ENCODE data around the gene XDH. TPM values are rescaled to one million over a fixed set of nuclear protein-coding genes. Genes with fewer than 3 reads are reported as not detected.

XDH gene
- total RNA-seq, 4 donors from 2014 or later, result 19.0 to 108 (median 92.3) TPM

DNA sequence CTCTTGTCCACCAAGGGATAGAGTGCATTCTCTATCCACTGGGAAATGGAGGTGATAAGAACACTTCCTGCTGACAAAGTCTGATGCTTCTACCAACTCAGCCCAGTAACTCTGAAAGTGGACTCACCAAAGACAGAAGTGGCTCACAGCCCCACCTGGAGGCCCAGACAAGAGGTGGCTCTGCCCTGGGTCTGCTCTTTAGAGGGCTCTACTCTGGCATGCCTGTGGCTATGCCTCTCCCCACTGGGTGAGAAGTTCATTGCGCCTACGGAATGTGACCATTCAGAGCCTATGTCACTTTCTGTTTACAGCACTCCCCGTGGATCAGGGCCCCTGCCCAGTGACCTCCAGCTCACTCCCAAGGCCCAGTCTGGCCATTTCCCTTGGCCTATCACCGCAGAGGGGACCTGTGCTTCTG, 13.5 kb upstream of the XDH start:
- H3K9me3 ChIP-seq, result no peaks in the 10 kb centered on the region
- H3K4me1 ChIP-seq, result no peaks in the 10 kb centered on the region
- no peak overlapping the region for H3K4me3 ChIP-seq
- TF ChIP-seq POLR2A (IDR thresholded peaks at IDR 0.05), result no peak
- TF ChIP-seq, protein P1, sequence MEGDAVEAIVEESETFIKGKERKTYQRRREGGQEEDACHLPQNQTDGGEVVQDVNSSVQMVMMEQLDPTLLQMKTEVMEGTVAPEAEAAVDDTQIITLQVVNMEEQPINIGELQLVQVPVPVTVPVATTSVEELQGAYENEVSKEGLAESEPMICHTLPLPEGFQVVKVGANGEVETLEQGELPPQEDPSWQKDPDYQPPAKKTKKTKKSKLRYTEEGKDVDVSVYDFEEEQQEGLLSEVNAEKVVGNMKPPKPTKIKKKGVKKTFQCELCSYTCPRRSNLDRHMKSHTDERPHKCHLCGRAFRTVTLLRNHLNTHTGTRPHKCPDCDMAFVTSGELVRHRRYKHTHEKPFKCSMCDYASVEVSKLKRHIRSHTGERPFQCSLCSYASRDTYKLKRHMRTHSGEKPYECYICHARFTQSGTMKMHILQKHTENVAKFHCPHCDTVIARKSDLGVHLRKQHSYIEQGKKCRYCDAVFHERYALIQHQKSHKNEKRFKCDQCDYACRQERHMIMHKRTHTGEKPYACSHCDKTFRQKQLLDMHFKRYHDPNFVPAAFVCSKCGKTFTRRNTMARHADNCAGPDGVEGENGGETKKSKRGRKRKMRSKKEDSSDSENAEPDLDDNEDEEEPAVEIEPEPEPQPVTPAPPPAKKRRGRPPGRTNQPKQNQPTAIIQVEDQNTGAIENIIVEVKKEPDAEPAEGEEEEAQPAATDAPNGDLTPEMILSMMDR (IDR thresholded peaks at IDR 0.05), result peak in 1 of 6 experiments; percentile 37
- no peaks in the 10 kb centered on the region for H3K27me3 ChIP-seq
- peak in 1 of 3 donors; percentile 57 for DNase-seq
- no peaks in the 10 kb centered on the region for H3K36me3 ChIP-seq
- H3K27ac ChIP-seq, result no peak overlapping the region

- no peak overlapping the region for H3K4me3 ChIP-seq
- no peaks in the 10 kb centered on the region for H3K9me3 ChIP-seq
- H3K4me1 ChIP-seq, result no peaks in the 10 kb centered on the region
- H3K27ac ChIP-seq, result no peak overlapping the region
- no peaks in the 10 kb centered on the region for H3K36me3 ChIP-seq
- TF ChIP-seq POLR2A (IDR thresholded peaks at IDR 0.05), result no peak
- TF ChIP-seq, protein P1 (IDR thresholded peaks at IDR 0.05), result no peak
- no peak for DNase-seq
- no peaks in the 10 kb centered on the region for H3K27me3 ChIP-seq
Observed at GRCh38 chr2:31426096-31426495, 11.6 kb upstream of the XDH start.

DNA sequence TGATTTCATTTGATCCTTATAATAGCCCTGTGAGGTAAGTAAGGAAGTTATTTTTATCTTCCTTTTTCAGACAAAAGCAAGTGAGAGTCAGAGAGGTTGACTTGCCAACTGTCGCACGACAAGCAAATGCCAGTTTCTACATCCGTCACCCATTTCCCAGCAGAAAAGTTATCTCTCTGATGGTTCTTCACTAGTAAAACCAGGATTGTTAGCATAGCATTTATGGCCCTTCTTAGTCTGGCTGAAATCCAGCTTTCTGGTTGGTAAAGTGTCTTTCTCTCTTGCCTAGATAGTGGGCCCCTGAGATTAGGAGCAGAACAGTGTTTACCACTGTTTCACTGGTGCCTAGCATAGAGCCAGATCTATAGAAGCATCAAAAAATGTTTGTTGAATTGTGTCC, 7.1 kb upstream of the XDH start:
- no peak overlapping the region for H3K27ac ChIP-seq
- no peak overlapping the region for H3K4me3 ChIP-seq
- TF ChIP-seq, protein P1 (IDR thresholded peaks at IDR 0.05), result no peak
- no peak for TF ChIP-seq POLR2A (IDR thresholded peaks at IDR 0.05)
- no peaks in the 10 kb centered on the region for H3K27me3 ChIP-seq
- no peak for DNase-seq
- peaks cover 0 to 4% (median 0%) of the 10 kb centered on the region in 4 donors for H3K4me1 ChIP-seq
- H3K9me3 ChIP-seq, result peaks cover 0 to 12% (median 0%) of the 10 kb centered on the region in 4 donors
- H3K36me3 ChIP-seq, result no peaks in the 10 kb centered on the region

- no peak for DNase-seq
- Histone ChIP-seq H3K27ac (no peak overlapping the region), H3K36me3 (no peaks in the 10 kb centered on the region), H3K27me3 (no peaks in the 10 kb centered on the region), H3K4me1 (peaks cover 0 to 8% (median 0%) of the 10 kb centered on the region in 4 donors), H3K9me3 (peaks cover 0 to 12% (median 0%) of the 10 kb centered on the region in 4 donors), H3K4me3 (no peak overlapping the region)
- TF ChIP-seq POLR2A (IDR thresholded peaks at IDR 0.05), result no peak
- TF ChIP-seq, protein P1 (IDR thresholded peaks at IDR 0.05), result no peak
Observed at GRCh38 chr2:31420936-31421335, 6.4 kb upstream of the XDH start.

GRCh38 chr2:31419386-31419785, 4.8 kb upstream of the XDH start:
- H3K4me1 ChIP-seq, result peaks cover 0 to 17% (median 0%) of the 10 kb centered on the region in 4 donors
- no peak for TF ChIP-seq POLR2A (IDR thresholded peaks at IDR 0.05)
- TF ChIP-seq, protein P1 (IDR thresholded peaks at IDR 0.05), result no peak
- H3K27ac ChIP-seq, result no peak overlapping the region
- H3K36me3 ChIP-seq, result no peaks in the 10 kb centered on the region
- no peak overlapping the region for H3K4me3 ChIP-seq
- no peak for DNase-seq
- no peaks in the 10 kb centered on the region for H3K27me3 ChIP-seq
- H3K9me3 ChIP-seq, result peaks cover 0 to 12% (median 0%) of the 10 kb centered on the region in 4 donors

DNA sequence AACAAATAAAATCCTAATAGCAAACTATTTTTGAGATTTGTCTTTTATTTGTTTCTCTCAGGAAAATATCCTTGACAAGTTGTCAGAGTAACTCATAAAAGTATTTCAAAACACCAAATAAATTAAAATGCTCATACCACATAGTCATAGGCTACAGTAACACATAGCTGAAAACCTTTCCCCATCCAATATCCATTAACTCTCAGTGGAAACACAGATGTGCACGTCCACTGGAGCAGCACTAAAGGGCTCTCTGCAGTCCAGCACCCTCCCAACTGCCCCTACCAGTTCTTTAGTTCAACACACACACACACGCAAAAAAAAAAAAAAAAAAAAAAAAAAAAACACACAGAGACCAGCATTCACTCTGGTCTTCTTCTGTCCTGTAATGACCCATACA, 879 bp upstream of the XDH start:
- Histone ChIP-seq H3K9me3 (peaks cover 0 to 12% (median 0%) of the 10 kb centered on the region in 4 donors), H3K4me1 (peaks cover 0 to 17% (median 0%) of the 10 kb centered on the region in 4 donors), H3K27ac (peak overlapping the region in 3 of 4 donors; percentile 29 to 88 (median 83)), H3K27me3 (no peaks in the 10 kb centered on the region), H3K36me3 (no peaks in the 10 kb centered on the region), H3K4me3 (no peak overlapping the region)
- DNase-seq, result no peak
- TF ChIP-seq POLR2A (IDR thresholded peaks at IDR 0.05), result no peak
- TF ChIP-seq, protein P1 (IDR thresholded peaks at IDR 0.05), result no peak

Data from Peyer's patch (tissue), 4 donors.